Activated T-helper 2 cell treated with anti-CD3 and anti-CD28 coated beads, Interferon-gamma antibody, Interleukin-2, Interleukin-4, amounts not matched to agents 10 μg/mL and 5 μg/mL and 100 μg/mL, durations not matched to agents 14 hours and 24 hours and 36 hours (primary cell): ENCODE measurements around the gene ELK3. TPM values are rescaled to one million over a fixed set of nuclear protein-coding genes. Genes with fewer than 3 reads are reported as not detected.

Experiments
- DNase-seq: peaks from one replicate; pipeline ENCODE4 v3.0.0; 2021; ENCODE audit warnings: low spot score
- H3K27ac Mint-ChIP-seq: one replicate; pipeline ENCODE4 v1.8.0; 2021; ENCODE audit warnings: mixed read lengths
- H3K27me3 Mint-ChIP-seq: one replicate; pipeline ENCODE4 v1.8.0; 2021; ENCODE audit warnings: low read depth, mixed read lengths
- H3K36me3 Mint-ChIP-seq: one replicate; pipeline ENCODE4 v1.8.0; 2021; ENCODE audit warnings: low read depth, mixed read lengths
- H3K4me1 Mint-ChIP-seq: one replicate; pipeline ENCODE4 v1.8.0; 2021; ENCODE audit warnings: low read depth, mixed read lengths
- H3K4me3 Mint-ChIP-seq: one replicate; pipeline ENCODE4 v1.8.0; 2021; ENCODE audit warnings: low read depth, mild to moderate bottlenecking, moderate library complexity, mixed read lengths
- H3K9me3 Mint-ChIP-seq: one replicate; pipeline ENCODE4 v1.8.0; 2021; ENCODE audit warnings: mixed read lengths
- intact Hi-C: fragments of 100-400 bp; cut with micrococcal nuclease; formaldehyde crosslinking; loops from one replicate; pipeline ENCODE4 v1.15.1; 2023
- total RNA-seq: library from RNA; stranded (reverse); gene quantifications from 2 replicates; pipeline ENCODE4 v1.2.3, GENCODE V29; 2022

ELK3 gene
- total RNA-seq, 1 donor from 2014 or later: 39.7 TPM

GRCh38 chr12:96261557-96261956, 67.4 kb downstream of the ELK3 start:
- Mint-ChIP-seq H3K4me1 (peaks cover 14% of the 10 kb centered on the region), H3K4me3 (no peak overlapping the region), H3K36me3 (peaks cover 53% of the 10 kb centered on the region), H3K9me3 (no peaks in the 10 kb centered on the region), H3K27ac (no peak overlapping the region), H3K27me3 (no peaks in the 10 kb centered on the region)
- intact Hi-C loops: no loop called here
- no peak for DNase-seq

GRCh38 chr12:96263449-96263902, 69.3 kb downstream of the ELK3 start:
- Mint-ChIP-seq H3K4me3 (no peak overlapping the region), H3K27ac (no peak overlapping the region), H3K4me1 (peaks cover 12% of the 10 kb centered on the region), H3K9me3 (no peaks in the 10 kb centered on the region), H3K36me3 (peaks cover 64% of the 10 kb centered on the region), H3K27me3 (no peaks in the 10 kb centered on the region)
- DNase-seq: no peak
- intact Hi-C loops: no loop called here

GRCh38 chr12:96265400-96265799, 71.2 kb downstream of the ELK3 start:
- intact Hi-C loops: no loop called here
- Mint-ChIP-seq H3K4me1 (peaks cover 12% of the 10 kb centered on the region), H3K4me3 (no peak overlapping the region), H3K27ac (no peak overlapping the region), H3K36me3 (peaks cover 73% of the 10 kb centered on the region), H3K9me3 (no peaks in the 10 kb centered on the region), H3K27me3 (no peaks in the 10 kb centered on the region)
- no peak for DNase-seq

DNA sequence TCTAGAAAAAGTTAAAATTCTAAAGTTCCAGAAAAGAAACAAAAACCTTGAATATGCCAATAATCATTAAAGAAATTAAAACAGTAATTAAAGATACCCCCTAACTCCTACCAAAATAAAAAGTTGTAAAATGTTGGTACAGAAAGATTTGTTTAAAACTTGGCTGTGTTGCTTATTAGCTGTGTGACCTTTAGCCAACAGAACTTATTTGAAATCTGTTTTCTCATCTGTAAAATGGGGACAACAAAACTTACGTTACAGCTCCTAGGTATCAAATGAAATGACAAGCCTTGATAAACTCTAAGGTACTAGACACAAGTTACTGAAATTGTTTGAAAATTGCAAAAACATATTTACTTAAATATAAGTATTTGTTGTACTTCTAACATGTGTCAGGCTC, 71.7 kb downstream of the ELK3 start:
- no peak overlapping the region for H3K27ac Mint-ChIP-seq
- DNase-seq: no peak

DNA sequence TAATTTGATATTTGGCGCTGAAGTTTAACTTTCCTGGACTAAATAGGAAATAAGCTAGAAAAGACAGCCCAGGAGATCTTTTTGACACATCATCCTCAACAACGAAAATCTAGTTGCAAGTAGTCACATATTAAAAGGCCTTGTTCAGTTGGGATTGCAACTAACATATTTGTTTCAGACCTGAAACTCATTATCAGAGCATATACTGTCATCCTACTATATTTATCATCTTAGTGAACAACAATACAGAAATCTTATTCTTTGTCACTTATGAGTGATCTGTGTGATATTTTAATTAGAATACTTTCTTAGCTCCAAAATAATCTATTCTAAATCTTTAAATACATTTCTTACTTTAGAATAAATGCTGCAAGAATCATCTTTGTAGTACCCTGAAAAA, 72.1 kb downstream of the ELK3 start:
- H3K9me3 Mint-ChIP-seq: no peaks in the 10 kb centered on the region
- H3K4me3 Mint-ChIP-seq: no peak overlapping the region
- DNase-seq: no peak
- intact Hi-C loops: no loop called here
- H3K4me1 Mint-ChIP-seq: peaks cover 5% of the 10 kb centered on the region
- H3K27me3 Mint-ChIP-seq: no peaks in the 10 kb centered on the region
- H3K27ac Mint-ChIP-seq: no peak overlapping the region
- peaks cover 68% of the 10 kb centered on the region for H3K36me3 Mint-ChIP-seq

More for the DNA sequence above, 71.7 kb downstream of the ELK3 start:
- H3K9me3 Mint-ChIP-seq: no peaks in the 10 kb centered on the region
- H3K27me3 Mint-ChIP-seq: no peaks in the 10 kb centered on the region
- H3K36me3 Mint-ChIP-seq: peaks cover 70% of the 10 kb centered on the region
- peaks cover 9% of the 10 kb centered on the region for H3K4me1 Mint-ChIP-seq
- intact Hi-C loops: no loop called here
- no peak overlapping the region for H3K4me3 Mint-ChIP-seq

- H3K4me3 Mint-ChIP-seq: no peak overlapping the region
- intact Hi-C loops: no loop called here
- no peaks in the 10 kb centered on the region for H3K9me3 Mint-ChIP-seq
- peaks cover 75% of the 10 kb centered on the region for H3K36me3 Mint-ChIP-seq
- no peaks in the 10 kb centered on the region for H3K27me3 Mint-ChIP-seq
- H3K4me1 Mint-ChIP-seq: peaks cover 13% of the 10 kb centered on the region
- DNase-seq: no peak
- peak overlapping the region; percentile 1 for H3K27ac Mint-ChIP-seq
These were observed 77.5 kb downstream of the ELK3 start for GRCh38 chr12:96271469-96272199.

GRCh38 chr12:96274331-96274730, 80.2 kb downstream of the ELK3 start:
- Mint-ChIP-seq H3K4me3 (no peak overlapping the region), H3K36me3 (peaks cover 75% of the 10 kb centered on the region), H3K27me3 (no peaks in the 10 kb centered on the region), H3K27ac (no peak overlapping the region), H3K4me1 (peaks cover 8% of the 10 kb centered on the region), H3K9me3 (no peaks in the 10 kb centered on the region)
- intact Hi-C loops: no loop called here
- DNase-seq: no peak

- DNase-seq: no peak
- Mint-ChIP-seq H3K4me1 (peaks cover 10% of the 10 kb centered on the region), H3K27ac (no peak overlapping the region), H3K36me3 (peaks cover 66% of the 10 kb centered on the region), H3K9me3 (no peaks in the 10 kb centered on the region), H3K4me3 (no peak overlapping the region), H3K27me3 (no peaks in the 10 kb centered on the region)
- intact Hi-C loops: no loop called here
These were observed 91.0 kb downstream of the ELK3 start for GRCh38 chr12:96285158-96285557.

DNA sequence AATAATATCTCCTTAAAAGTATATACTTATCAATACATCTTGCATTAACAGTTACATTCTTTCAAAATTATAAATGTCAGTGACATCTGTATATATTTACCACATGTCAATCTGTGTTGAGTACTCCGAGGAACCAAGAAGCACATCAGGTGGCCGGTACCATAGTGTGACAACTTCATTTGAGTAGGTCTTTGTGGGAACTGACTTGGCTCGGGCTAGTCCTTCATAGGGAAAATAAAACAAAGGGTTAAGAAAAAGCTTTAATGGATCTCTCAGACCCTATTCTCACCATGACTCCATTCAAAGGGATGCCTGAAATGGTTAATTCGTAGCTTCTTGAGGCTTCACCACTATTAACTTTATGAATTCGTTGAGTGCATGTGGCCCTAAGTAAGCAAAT, 94.9 kb downstream of the ELK3 start:
- peaks cover 65% of the 10 kb centered on the region for H3K36me3 Mint-ChIP-seq
- intact Hi-C loops: no loop called here
- H3K4me3 Mint-ChIP-seq: no peak overlapping the region
- no peak overlapping the region for H3K27ac Mint-ChIP-seq
- DNase-seq: no peak
- H3K27me3 Mint-ChIP-seq: no peaks in the 10 kb centered on the region
- no peaks in the 10 kb centered on the region for H3K9me3 Mint-ChIP-seq
- peaks cover 12% of the 10 kb centered on the region for H3K4me1 Mint-ChIP-seq

GRCh38 chr12:96293093-96293492, 98.9 kb downstream of the ELK3 start:
- intact Hi-C loops: loop anchor here (10.0 kb wide), 1 partner anchor 222 kb away; no protein-coding TSS in a partner anchor
- Mint-ChIP-seq H3K9me3 (no peaks in the 10 kb centered on the region), H3K4me1 (peaks cover 16% of the 10 kb centered on the region), H3K27me3 (no peaks in the 10 kb centered on the region), H3K4me3 (no peak overlapping the region), H3K36me3 (peaks cover 58% of the 10 kb centered on the region), H3K27ac (no peak overlapping the region)
- DNase-seq: no peak

DNA sequence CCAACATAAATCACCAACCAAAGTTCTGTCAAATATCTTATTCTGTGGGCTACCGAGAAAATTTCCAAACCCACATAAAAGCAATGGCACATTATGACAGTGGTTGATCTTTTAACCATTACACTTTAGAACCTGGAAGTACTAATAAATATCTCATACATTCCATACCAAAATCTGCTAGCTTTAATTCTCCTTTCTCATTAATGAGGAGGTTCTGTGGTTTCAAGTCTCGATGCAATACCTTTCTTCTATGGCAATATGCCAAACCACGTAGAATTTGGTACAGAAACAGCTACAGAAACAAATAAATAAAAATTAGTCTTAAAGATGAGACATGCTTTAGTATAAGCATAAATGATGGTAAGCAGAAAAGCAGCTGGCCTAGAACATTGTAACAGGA, 100.7 kb downstream of the ELK3 start:
- no peak for DNase-seq
- peaks cover 12% of the 10 kb centered on the region for H3K4me1 Mint-ChIP-seq
- H3K4me3 Mint-ChIP-seq: no peak overlapping the region

DNA sequence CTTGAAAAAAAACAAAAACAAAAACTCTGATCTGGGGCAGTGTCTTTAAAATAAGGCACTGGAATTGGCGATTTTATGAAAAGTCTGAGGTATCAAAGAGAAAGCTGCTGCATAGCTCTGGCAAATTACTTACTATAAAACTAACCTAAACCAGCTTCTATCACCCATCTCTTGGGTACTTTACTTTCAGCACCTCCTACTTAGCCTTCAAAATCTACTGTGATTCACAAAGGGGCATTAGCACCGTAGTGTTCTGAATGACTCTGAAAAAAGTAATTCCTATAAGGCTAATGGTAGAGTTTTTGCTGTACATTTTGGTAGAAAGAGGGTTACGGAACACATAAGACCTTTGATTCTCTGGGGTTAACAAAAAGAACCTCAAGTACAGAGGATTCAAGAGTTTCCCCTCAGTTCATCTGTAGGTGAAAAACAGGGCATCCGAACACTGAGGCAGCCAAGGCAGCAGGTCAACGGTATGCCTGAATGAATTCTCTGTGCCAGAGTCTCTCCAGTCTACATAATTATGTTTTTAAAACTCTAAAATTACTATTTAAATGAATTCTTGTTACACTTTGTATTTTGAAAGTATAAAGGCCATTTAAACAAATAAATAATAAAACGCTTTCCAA, 101.5 kb downstream of the ELK3 start:
- Mint-ChIP-seq H3K4me1 (peaks cover 14% of the 10 kb centered on the region), H3K9me3 (no peaks in the 10 kb centered on the region), H3K27me3 (no peaks in the 10 kb centered on the region), H3K36me3 (peaks cover 54% of the 10 kb centered on the region), H3K27ac (no peak overlapping the region), H3K4me3 (no peak overlapping the region)
- no peak for DNase-seq
- intact Hi-C loops: loop anchor here (10.0 kb wide), 1 partner anchor 219 kb away; no protein-coding TSS in a partner anchor

More for the DNA sequence above, 100.7 kb downstream of the ELK3 start:
- no peaks in the 10 kb centered on the region for H3K27me3 Mint-ChIP-seq
- H3K36me3 Mint-ChIP-seq: peaks cover 54% of the 10 kb centered on the region
- intact Hi-C loops: loop anchor here (10.0 kb wide), 1 partner anchor 220 kb away; no protein-coding TSS in a partner anchor
- H3K9me3 Mint-ChIP-seq: no peaks in the 10 kb centered on the region
- no peak overlapping the region for H3K27ac Mint-ChIP-seq

GRCh38 chr12:96297504-96297903, 103.3 kb downstream of the ELK3 start:
- Mint-ChIP-seq H3K4me1 (peaks cover 15% of the 10 kb centered on the region), H3K27ac (no peak overlapping the region), H3K4me3 (no peak overlapping the region), H3K36me3 (peaks cover 51% of the 10 kb centered on the region), H3K27me3 (no peaks in the 10 kb centered on the region), H3K9me3 (no peaks in the 10 kb centered on the region)
- DNase-seq: no peak
- intact Hi-C loops: loop anchor here (10.0 kb wide), 1 partner anchor 217 kb away; no protein-coding TSS in a partner anchor
